Kidney epithelial cell (primary cell): Measurements from ENCODE around the gene STARD3. TPM values are rescaled to one million over a fixed set of nuclear protein-coding genes. Genes with fewer than 3 reads are reported as not detected.

ENCODE experiments used
- DNase-seq: peaks from one replicate; pipeline ENCODE4 v3.0.0-alpha.2; 2010; ENCODE audit warnings: low read depth
- H3K27me3 ChIP-seq: 2 replicates; pipeline ENCODE4 v1.6.0; 2011; ENCODE audit warnings: low read length; ENCODE audit not compliant: control insufficient read depth, insufficient read depth
- H3K36me3 ChIP-seq: 2 replicates; pipeline ENCODE4 v1.5.1; 2011; ENCODE audit warnings: low read length; ENCODE audit not compliant: control insufficient read depth, insufficient read depth
- H3K4me3 ChIP-seq: 2 replicates; pipeline ENCODE4 v1.5.1; 2011; ENCODE audit warnings: low read depth, mild to moderate bottlenecking, control low read depth, low read length
- total RNA-seq: library from RNA; depleted of rRNA; stranded (reverse); fragments of >200 nt; gene quantifications from 2 replicates; pipeline ENCODE4 v1.2.3, GENCODE V29; 2015
- TF ChIP-seq, protein P1 (sequence below): IDR thresholded peaks from 2 replicates; pipeline ENCODE4 v1.5.1; 2011; ENCODE audit warnings: mild to moderate bottlenecking, moderate library complexity, low read length, control low read depth, inconsistent platforms; ENCODE audit not compliant: insufficient read depth, poor library complexity, severe bottlenecking

The STARD3 gene
- total RNA-seq, 1 donor from 2014 or later: 52.6 TPM

GRCh38 chr17:39672522-39673334 lies 35.8 kb downstream of the STARD3 start:
- TF ChIP-seq, protein P1, sequence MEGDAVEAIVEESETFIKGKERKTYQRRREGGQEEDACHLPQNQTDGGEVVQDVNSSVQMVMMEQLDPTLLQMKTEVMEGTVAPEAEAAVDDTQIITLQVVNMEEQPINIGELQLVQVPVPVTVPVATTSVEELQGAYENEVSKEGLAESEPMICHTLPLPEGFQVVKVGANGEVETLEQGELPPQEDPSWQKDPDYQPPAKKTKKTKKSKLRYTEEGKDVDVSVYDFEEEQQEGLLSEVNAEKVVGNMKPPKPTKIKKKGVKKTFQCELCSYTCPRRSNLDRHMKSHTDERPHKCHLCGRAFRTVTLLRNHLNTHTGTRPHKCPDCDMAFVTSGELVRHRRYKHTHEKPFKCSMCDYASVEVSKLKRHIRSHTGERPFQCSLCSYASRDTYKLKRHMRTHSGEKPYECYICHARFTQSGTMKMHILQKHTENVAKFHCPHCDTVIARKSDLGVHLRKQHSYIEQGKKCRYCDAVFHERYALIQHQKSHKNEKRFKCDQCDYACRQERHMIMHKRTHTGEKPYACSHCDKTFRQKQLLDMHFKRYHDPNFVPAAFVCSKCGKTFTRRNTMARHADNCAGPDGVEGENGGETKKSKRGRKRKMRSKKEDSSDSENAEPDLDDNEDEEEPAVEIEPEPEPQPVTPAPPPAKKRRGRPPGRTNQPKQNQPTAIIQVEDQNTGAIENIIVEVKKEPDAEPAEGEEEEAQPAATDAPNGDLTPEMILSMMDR: no peak
- Histone ChIP-seq H3K27me3 (peaks cover 33% of the 10 kb centered on the region), H3K4me3 (no peak overlapping the region), H3K36me3 (no peaks in the 10 kb centered on the region)
- DNase-seq: no peak

DNA sequence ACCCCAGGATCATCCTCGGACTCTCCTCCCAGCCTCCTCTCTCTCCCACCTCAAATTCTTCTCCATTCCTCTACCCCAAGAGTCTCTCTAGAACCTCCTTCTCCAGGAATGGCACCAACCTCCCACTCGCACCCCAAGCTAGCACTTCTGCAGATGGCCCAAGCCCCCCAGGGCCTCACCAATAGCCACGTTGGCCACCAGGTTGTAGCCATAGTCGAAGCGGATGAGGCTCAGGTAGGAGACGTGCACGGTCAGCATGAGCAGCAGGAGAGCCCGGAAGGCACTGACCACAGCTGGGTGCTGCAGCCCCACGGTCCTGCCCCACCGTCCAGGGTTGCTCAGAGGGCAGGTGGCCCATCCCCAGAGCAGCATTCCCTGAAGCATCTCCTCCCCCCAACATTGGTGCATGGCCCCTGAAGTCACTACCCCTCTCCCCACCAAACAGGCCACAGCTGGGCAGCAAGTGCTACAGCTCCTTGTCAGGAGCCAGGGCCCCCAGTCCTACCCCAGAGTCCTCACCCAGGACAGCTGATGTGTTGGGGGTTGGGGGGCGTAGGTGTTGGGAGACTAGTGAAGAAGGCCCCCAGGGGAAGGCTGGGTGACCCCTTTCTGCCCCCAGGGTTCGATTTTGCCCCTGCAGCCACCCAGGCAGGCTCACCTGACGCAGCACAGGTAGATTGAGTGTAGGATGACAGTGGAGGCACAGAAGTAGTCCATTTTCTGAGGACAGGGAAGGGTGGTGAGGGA lies 36.6 kb downstream of the STARD3 start:
- DNase-seq: no peak
- Histone ChIP-seq H3K36me3 (no peaks in the 10 kb centered on the region), H3K27me3 (peaks cover 26% of the 10 kb centered on the region), H3K4me3 (no peak overlapping the region)
- TF ChIP-seq, protein P1: no peak

- TF ChIP-seq, protein P1: no peak
- Histone ChIP-seq H3K27me3 (peaks cover 22% of the 10 kb centered on the region), H3K36me3 (no peaks in the 10 kb centered on the region), H3K4me3 (no peak overlapping the region)
- no peak for DNase-seq
Measured at GRCh38 chr17:39674179-39674578, 37.2 kb downstream of the STARD3 start.

- DNase-seq: no peak
- Histone ChIP-seq H3K27me3 (peaks cover 17% of the 10 kb centered on the region), H3K4me3 (no peak overlapping the region), H3K36me3 (no peaks in the 10 kb centered on the region)
- TF ChIP-seq, protein P1: no peak
Measured at GRCh38 chr17:39674702-39675389, 37.9 kb downstream of the STARD3 start.

- H3K4me3 ChIP-seq: no peak overlapping the region
- TF ChIP-seq, protein P1: no peak
- H3K27me3 ChIP-seq: peaks cover 13% of the 10 kb centered on the region
- no peaks in the 10 kb centered on the region for H3K36me3 ChIP-seq
- no peak for DNase-seq
Measured at GRCh38 chr17:39675390-39676082, 38.6 kb downstream of the STARD3 start.
